ENCODE data around the gene FUZ.

The FUZ gene, protein sequence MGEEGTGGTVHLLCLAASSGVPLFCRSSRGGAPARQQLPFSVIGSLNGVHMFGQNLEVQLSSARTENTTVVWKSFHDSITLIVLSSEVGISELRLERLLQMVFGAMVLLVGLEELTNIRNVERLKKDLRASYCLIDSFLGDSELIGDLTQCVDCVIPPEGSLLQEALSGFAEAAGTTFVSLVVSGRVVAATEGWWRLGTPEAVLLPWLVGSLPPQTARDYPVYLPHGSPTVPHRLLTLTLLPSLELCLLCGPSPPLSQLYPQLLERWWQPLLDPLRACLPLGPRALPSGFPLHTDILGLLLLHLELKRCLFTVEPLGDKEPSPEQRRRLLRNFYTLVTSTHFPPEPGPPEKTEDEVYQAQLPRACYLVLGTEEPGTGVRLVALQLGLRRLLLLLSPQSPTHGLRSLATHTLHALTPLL

DNA sequence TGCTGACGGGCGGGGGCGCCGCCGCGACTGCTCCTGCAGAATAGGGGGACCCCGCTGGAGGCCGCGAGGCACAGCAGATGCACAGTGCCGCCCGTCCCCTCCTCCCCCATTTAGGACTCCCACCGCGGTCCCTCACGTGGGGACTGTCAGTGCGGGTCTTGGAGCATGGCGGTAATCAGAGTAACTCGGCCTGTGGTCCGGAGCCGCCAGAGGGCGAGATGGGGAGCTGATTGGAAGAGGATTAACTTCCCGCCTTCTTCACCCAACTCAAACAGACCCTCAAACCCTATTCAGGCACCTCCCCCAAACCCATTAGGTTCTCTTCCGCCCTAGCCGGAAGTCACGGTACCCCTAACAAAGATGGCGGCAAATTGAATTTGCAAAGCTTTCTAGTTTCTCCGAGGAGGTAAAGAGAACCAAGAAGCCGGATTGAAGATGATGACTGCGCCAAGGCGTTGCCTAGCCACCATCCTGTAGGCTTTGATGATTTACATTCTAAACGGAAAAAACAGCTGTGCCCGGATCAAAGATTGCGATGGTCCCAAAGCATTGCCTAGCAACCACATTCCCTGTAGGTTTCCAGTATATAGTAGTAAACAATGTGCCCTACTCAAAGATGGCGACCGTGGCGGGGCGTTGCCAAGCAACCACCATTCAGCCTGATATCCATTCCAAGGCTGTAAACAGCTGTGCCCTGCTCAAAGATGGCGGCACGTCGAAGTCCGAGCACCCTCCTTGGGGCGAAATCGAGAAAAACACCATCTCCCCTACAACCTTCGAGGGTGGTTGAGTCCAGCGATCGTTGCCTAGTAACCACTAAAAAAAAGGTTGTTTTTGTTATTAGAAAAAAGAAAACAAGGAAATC, at the start of gene FUZ:
Gene FUZ, minus strand, starts transcription at position 296 of the 865 bp plus-strand sequence. Its CDS starts 186 bp downstream, at position 110.
- DNase-seq (ENCODE audit: low spot score): peak; percentile 99

DNA sequence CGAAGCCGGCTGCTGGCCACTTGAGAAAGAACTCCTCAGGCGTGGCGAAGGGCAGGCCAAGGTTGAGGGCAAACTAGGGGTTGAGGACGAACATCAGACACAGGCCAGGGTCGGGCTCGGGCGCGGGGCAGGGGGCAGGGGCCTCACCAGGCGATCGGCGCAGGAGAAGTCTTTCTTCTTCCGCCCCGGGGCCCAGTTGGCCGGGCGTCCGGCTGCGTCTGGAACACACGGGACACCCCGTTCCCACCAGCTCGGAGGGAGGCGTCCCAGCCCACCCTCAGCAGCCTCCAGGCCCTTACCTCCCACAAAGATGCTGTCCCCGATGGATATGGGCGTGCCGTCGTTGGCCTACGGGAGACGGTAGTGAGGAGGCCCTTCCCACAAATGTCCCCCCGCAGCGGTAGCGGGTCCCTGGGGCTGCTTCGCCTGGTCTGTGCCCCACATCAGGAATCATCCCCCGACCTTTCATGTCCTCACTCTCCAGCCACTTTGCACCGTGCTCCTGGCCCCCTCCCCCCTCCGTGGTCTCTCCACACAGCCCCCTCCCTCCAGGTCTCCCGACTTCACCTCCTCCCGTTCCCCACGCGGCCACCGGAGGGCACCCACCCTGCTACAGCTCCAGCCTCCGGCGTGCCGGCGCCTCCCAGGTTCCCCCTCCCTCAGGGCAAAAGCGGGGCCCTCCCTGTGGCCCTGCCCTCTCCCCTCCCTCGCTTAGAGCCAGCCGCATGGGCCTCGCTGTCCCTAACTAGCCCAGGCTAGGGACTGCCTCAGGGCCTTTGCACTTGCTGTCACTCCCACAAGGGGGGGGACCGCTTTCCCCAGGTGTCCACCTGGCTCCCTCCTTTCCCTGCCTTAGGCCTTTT, 49.5 kb upstream of the FUZ start:
- DNase-seq (ENCODE audit: low spot score): no peak

GRCh38 chr19:49861541-49862378, 48.7 kb upstream of the FUZ start:
- no peak for DNase-seq (ENCODE audit: low spot score)

GRCh38 chr19:49861107-49861506, 48.0 kb upstream of the FUZ start:
- no peak for DNase-seq (ENCODE audit: low spot score)

DNA sequence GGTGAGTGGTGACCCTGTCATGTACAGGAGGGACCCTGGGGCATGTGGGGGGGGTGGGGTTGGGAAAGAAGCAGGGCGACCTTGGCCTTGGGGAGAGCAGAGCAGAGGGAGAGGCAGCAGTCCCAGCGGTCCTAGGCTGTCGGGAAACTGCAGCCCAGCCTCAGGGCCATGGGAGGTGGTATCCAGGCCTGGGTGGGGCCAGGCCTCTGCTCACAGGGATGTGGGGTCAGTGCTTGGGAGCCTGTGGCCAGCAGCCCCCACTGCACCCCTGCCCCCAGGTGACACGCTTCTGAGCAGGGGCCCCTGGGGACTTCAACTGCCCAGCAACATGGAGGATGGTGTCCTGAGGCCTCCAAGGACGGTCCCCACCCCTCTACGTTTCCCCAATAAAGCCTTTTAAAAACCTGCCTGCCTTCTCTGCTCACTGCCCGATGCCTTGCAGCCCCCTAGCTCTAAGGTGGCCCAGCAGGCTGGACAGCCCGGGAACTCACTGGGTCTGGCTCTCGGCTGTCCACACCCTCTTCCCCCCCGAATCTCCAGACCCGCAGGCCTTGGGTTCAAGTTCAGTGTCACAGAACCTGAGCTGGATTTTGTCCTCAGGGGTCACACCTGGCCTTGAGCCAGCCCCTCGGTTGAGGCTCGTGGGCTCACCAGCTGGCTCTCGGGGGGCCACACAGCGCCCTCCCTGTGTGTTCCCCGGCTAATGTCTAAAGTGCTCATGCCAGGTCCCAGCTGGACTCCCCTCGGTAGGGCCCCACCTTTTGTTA, 47.4 kb upstream of the FUZ start:
- DNase-seq (ENCODE audit: low spot score): no peak

DNA sequence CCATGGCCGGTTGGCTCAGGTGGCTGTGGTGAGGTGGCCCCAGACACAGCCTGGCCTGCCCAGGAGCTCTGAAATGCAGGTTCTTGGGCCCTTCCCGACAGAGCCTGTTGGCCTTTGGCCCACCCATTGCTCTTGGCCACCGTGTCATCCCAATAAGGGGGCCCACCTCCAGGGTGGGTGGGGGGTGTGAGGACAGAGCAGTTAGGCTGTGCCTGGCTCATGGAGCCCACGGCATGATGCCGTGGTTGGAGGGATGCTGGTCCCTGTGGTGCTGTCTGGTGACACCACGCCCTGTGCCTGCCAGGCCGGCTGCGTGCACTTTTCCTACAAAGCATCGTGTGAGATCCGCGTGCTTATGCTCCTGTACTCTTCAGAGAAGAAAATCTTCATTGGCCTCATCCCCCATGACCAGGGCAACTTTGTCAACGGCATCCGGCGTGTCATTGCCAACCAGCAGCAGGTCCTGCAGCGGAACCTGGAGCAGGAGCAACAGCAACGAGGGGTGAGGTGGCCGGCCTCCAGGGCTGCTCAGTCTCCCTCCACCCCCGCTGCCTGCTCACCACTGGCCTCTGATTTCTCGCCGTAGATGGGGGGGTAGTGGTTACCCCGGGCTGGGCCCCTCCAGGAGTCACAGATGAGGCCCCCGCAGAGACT, 46.7 kb upstream of the FUZ start:
- DNase-seq (ENCODE audit: low spot score): no peak

DNA sequence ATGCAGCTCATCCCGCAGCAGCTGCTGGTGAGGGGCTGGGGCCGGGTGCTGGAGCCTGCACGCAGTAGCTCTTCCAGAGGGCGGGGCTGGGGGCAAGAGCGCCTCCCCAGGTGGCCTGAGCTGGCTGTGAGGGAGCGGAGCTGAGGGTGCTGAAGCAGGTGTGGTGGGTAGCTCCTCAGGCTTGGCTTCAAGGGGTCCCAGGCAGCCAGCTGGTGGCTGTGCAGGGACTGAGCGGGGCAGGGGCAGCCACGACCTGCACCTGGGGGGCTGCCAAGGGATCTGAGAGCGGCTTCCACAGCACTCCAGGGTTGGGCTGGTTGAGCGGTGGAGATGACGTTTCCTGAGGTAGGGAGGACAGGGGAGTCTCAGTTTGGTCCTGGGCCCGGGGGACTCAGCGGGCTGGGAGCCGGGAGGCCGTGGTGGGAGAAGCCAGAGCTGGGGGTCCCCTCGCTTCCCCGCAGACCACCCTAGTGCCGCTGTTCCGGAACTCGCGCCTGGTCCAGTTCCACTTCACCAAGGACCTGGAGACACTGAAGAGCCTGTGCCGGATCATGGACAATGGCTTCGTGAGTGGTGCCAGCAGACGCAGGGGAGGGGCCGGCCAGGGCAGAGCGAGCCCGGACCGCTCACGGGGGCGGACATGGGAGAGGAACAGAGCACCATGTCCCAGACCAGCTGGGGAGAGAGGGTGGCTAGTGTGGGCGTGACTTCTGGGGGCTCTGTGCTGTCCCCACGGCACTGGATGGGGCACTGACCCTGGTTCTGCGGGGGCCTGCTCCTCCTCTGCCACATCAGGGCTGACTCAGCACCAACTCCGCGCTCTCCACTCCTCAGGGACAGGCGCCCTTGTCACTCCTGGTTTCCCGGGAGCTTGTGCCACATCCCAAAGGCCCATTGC, 45.2 kb upstream of the FUZ start:
- peak; percentile 63 for DNase-seq (ENCODE audit: low spot score)

DNA sequence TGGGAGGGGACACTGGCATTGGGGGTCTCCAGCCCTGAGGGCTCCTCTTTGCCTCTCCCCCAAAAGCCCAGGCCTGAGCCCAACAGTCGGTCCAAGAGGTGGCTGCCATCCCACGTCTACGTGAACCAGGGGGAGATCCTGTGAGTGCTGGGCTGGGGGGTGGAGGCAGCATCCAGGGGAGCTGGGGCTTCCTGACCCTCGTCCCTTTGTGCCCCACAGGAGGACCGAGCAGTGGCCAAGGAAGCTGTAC, 44.7 kb upstream of the FUZ start:
- no peak for DNase-seq (ENCODE audit: low spot score)

GRCh38 chr19:49857061-49857837, 44.2 kb upstream of the FUZ start:
- DNase-seq (ENCODE audit: low spot score): no peak

GRCh38 chr19:49856574-49857021, 43.5 kb upstream of the FUZ start:
- DNase-seq (ENCODE audit: low spot score): no peak

DNA sequence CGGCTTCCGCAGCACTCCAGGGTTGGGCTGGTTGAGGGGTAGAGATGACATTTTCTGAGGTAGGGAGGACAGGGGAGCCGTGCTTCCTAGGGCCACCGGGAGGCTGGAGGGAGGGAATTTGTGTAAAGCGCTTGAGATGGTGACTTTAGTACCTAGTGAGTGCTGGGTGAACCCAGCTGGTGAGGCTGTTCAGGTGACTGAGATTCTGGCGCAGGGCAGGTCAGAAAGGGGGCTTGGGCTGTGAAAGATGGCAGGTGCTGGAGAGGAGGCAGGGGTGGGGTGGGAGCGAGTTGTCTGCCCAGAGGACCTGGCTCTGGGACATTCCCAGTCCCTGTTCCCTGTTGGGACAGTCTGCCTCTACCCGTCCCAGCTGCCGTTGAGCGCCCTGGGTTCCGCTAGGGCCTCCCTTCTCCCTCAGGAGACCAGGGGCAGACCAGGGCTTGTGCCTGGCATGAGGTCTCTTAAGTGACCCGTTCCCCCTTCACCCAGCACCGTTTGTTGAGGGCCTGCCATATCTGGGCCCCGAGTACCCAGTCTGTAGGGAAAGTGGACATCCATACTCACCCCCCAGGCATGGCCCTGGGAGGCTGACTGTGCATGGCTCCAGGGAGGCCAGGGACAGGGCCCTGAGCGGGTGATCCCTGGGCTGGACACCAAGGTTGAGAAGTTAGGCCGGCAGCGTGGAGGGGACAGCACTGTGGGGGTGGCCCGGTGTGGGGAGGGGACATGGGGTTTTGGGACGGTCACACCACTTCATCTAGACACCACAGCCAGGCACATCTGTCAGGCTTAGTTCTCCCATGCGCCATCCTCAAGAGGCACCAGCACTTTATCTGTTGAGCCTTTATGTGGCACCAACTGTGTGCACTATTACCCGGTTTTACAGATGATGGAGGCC, 42.8 kb upstream of the FUZ start:
- no peak for DNase-seq (ENCODE audit: low spot score)

- no peak for DNase-seq (ENCODE audit: low spot score)
Measured at GRCh38 chr19:49855277-49855675, 42.2 kb upstream of the FUZ start.

DNA sequence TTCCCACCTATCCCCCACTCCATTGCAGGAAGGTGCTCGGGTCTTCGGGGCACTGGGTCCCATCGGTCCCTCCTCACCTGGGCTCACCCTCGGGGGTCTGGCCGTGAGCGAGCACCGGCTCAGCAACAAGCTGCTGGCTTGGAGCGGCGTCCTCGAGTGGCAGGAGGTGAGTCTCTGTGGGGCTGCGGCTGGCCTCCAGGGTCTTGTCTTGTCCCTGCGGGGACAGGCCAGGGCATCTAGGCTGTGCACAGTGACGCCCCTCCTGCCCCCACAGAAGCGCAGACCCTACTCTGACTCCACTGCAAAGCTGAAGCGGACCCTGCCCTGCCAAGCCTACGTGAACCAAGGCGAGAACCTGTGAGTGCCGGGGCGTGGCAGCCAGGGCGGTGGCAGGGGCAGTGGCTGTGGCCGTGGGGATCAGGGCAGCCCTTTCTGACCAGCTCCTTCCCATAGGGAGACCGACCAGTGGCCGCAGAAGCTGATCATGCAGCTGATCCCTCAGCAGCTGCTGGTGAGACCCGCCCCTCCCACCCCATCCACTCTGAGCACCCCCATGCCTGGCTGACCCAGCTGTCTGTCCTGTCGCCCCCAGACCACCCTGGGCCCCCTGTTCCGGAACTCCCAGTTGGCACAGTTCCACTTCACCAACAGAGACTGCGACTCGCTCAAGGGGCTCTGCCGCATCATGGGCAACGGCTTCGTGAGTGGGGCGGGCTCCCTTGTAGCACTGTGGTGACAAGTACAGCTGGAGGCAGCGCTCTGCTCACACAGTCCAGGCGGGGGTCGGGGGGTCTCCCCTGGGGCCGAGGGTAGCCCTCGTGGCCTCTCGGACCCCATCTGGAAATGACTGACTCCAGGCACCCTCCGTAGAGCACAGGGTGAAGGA, 41.5 kb upstream of the FUZ start:
- DNase-seq (ENCODE audit: low spot score): no peak

DNA sequence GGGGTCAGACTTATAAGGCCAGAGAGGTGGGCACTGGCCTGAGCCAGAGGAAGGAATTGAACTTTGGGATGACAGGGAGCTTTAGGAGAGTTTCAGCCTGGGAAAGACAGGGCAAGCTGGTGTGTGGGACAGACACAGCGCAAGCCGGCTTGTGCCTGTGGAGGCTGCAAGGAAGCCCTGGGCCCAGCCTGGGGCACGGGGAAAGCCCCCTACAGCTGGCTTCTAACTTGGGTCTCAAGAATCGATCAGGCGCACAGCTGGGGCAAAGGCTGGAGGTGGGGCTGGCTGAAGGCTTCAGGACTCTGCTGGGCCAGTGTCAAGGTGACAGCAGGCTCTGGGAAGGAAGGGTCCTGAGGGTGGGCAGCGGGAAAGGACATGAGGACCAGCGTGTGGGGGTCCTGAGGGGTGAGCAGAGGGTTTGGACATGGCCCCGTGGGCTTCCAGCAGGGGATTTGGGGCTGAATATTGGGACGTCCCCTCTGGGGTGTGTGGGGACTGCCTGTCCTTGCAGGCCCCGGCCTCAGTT, 40.8 kb upstream of the FUZ start:
- no peak for DNase-seq (ENCODE audit: low spot score)

GRCh38 chr19:49852631-49853126, 39.6 kb upstream of the FUZ start:
- DNase-seq (ENCODE audit: low spot score): no peak
